ENCODE results near the gene M6PR.
"Not testable (repeated sequence)": the region's sequence is repeated elsewhere in the genome, so short reads cannot be mapped to it uniquely, and the experiment has no call there.

The M6PR gene

GRCh38 chr12:8911606-8912268 is 37.7 kb downstream of the M6PR start:
- Histone ChIP-seq H3K4me1 (ENCODE audit: insufficient read depth, low read length) (peaks cover 28% of the 10 kb centered on the region), H3K9me3 (ENCODE audit: control insufficient read depth, insufficient read depth, low read length) (no peaks in the 10 kb centered on the region), H3K36me3 (ENCODE audit: insufficient read depth, low read length) (no peaks in the 10 kb centered on the region), H3K9ac (ENCODE audit: low read depth, low read length) (peak overlapping the region; percentile 83; the same call in 1 of the 2 replicates)

GRCh38 chr12:8909752-8910151 is 39.7 kb downstream of the M6PR start:
- Histone ChIP-seq H3K4me1 (ENCODE audit: insufficient read depth, low read length) (peaks cover 39% of the 10 kb centered on the region), H3K9me3 (ENCODE audit: control insufficient read depth, insufficient read depth, low read length) (no peaks in the 10 kb centered on the region), H3K36me3 (ENCODE audit: insufficient read depth, low read length) (no peaks in the 10 kb centered on the region), H3K9ac (ENCODE audit: low read depth, low read length) (no peak overlapping the region; the same call in 1 of the 2 replicates)

- H3K9me3 ChIP-seq (ENCODE audit: control insufficient read depth, insufficient read depth, low read length) = no peaks in the 10 kb centered on the region
- no peaks in the 10 kb centered on the region for H3K36me3 ChIP-seq (ENCODE audit: insufficient read depth, low read length)
- H3K4me1 ChIP-seq (ENCODE audit: insufficient read depth, low read length) = peaks cover 47% of the 10 kb centered on the region
- no peak overlapping the region; the same call in 1 of the 2 replicates for H3K9ac ChIP-seq (ENCODE audit: low read depth, low read length)
Measured at GRCh38 chr12:8907513-8907912, 41.9 kb downstream of the M6PR start.

GRCh38 chr12:8906266-8907180 is 42.9 kb downstream of the M6PR start:
- Histone ChIP-seq H3K36me3 (ENCODE audit: insufficient read depth, low read length) (no peaks in the 10 kb centered on the region), H3K9me3 (ENCODE audit: control insufficient read depth, insufficient read depth, low read length) (peaks cover 4% of the 10 kb centered on the region; the same call in 1 of the 2 replicates), H3K9ac (ENCODE audit: low read depth, low read length) (peak overlapping the region; percentile 1; the same call in 1 of the 2 replicates), H3K4me1 (ENCODE audit: insufficient read depth, low read length) (peaks cover 44% of the 10 kb centered on the region)

- Histone ChIP-seq H3K9me3 (ENCODE audit: control insufficient read depth, insufficient read depth, low read length) (peaks cover 4% of the 10 kb centered on the region; the same call in 1 of the 2 replicates), H3K36me3 (ENCODE audit: insufficient read depth, low read length) (no peaks in the 10 kb centered on the region), H3K9ac (ENCODE audit: low read depth, low read length) (no peak overlapping the region), H3K4me1 (ENCODE audit: insufficient read depth, low read length) (peaks cover 35% of the 10 kb centered on the region)
Measured at GRCh38 chr12:8905546-8905945, 43.9 kb downstream of the M6PR start.

GRCh38 chr12:8904665-8905064 is 44.8 kb downstream of the M6PR start:
- H3K9me3 ChIP-seq (ENCODE audit: control insufficient read depth, insufficient read depth, low read length) = peaks cover 4% of the 10 kb centered on the region; the same call in 1 of the 2 replicates
- H3K36me3 ChIP-seq (ENCODE audit: insufficient read depth, low read length) = no peaks in the 10 kb centered on the region
- no peak overlapping the region for H3K9ac ChIP-seq (ENCODE audit: low read depth, low read length)
- H3K4me1 ChIP-seq (ENCODE audit: insufficient read depth, low read length) = peaks cover 26% of the 10 kb centered on the region

GRCh38 chr12:8903646-8904045 is 45.8 kb downstream of the M6PR start:
- Histone ChIP-seq H3K9ac (ENCODE audit: low read depth, low read length) (no peak overlapping the region), H3K36me3 (ENCODE audit: insufficient read depth, low read length) (no peaks in the 10 kb centered on the region), H3K4me1 (ENCODE audit: insufficient read depth, low read length) (peaks cover 26% of the 10 kb centered on the region), H3K9me3 (ENCODE audit: control insufficient read depth, insufficient read depth, low read length) (peaks cover 4% of the 10 kb centered on the region; the same call in 1 of the 2 replicates)

GRCh38 chr12:8902703-8903102 is 46.7 kb downstream of the M6PR start:
- H3K36me3 ChIP-seq (ENCODE audit: insufficient read depth, low read length); H3K9me3 ChIP-seq (ENCODE audit: control insufficient read depth, insufficient read depth, low read length); H3K9ac ChIP-seq (ENCODE audit: low read depth, low read length): not testable (repeated sequence)
- peaks cover 26% of the 10 kb centered on the region for H3K4me1 ChIP-seq (ENCODE audit: insufficient read depth, low read length)

GRCh38 chr12:8899830-8900229 is 49.6 kb downstream of the M6PR start:
- H3K4me1 ChIP-seq (ENCODE audit: insufficient read depth, low read length) = peaks cover 9% of the 10 kb centered on the region
- H3K9me3 ChIP-seq (ENCODE audit: control insufficient read depth, insufficient read depth, low read length) = peaks cover 8% of the 10 kb centered on the region; the same call in 1 of the 2 replicates

GRCh38 chr12:8897081-8897480 is 52.4 kb downstream of the M6PR start:
- no peaks in the 10 kb centered on the region for H3K4me1 ChIP-seq (ENCODE audit: insufficient read depth, low read length)
- no peaks in the 10 kb centered on the region; the same call in 1 of the 2 replicates for H3K36me3 ChIP-seq (ENCODE audit: insufficient read depth, low read length)
- H3K9me3 ChIP-seq (ENCODE audit: control insufficient read depth, insufficient read depth, low read length) = peaks cover 8% of the 10 kb centered on the region; the same call in 1 of the 2 replicates
- H3K9ac ChIP-seq (ENCODE audit: low read depth, low read length) = no peak overlapping the region

More at GRCh38 chr12:8899830-8900229, 49.6 kb downstream of the M6PR start:
- Histone ChIP-seq H3K36me3 (ENCODE audit: insufficient read depth, low read length) (no peaks in the 10 kb centered on the region; the same call in 1 of the 2 replicates), H3K9ac (ENCODE audit: low read depth, low read length) (no peak overlapping the region)

GRCh38 chr12:8894986-8895385 is 54.5 kb downstream of the M6PR start:
- no peaks in the 10 kb centered on the region; the same call in 1 of the 2 replicates for H3K36me3 ChIP-seq (ENCODE audit: insufficient read depth, low read length)
- H3K9ac ChIP-seq (ENCODE audit: low read depth, low read length) = no peak overlapping the region
- H3K4me1 ChIP-seq (ENCODE audit: insufficient read depth, low read length) = 0 out of 2 replicates have a peak, but pooled peaks cover 3% of the 10 kb centered on the region
- peaks cover 4% of the 10 kb centered on the region; the same call in 1 of the 2 replicates for H3K9me3 ChIP-seq (ENCODE audit: control insufficient read depth, insufficient read depth, low read length)

- Histone ChIP-seq H3K4me1 (ENCODE audit: insufficient read depth, low read length) (0 out of 2 replicates have a peak, but pooled peaks cover 3% of the 10 kb centered on the region), H3K36me3 (ENCODE audit: insufficient read depth, low read length) (no peaks in the 10 kb centered on the region; the same call in 1 of the 2 replicates), H3K9me3 (ENCODE audit: control insufficient read depth, insufficient read depth, low read length) (peaks cover 4% of the 10 kb centered on the region; the same call in 1 of the 2 replicates), H3K9ac (ENCODE audit: low read depth, low read length) (no peak overlapping the region)
Measured at GRCh38 chr12:8894378-8894777, 55.1 kb downstream of the M6PR start.

- no peaks in the 10 kb centered on the region for H3K9me3 ChIP-seq (ENCODE audit: control insufficient read depth, insufficient read depth, low read length)
- H3K36me3 ChIP-seq (ENCODE audit: insufficient read depth, low read length) = no peaks in the 10 kb centered on the region; the same call in 1 of the 2 replicates
- H3K9ac ChIP-seq (ENCODE audit: low read depth, low read length) = no peak overlapping the region
- H3K4me1 ChIP-seq (ENCODE audit: insufficient read depth, low read length) = 0 out of 2 replicates have a peak, but pooled peaks cover 3% of the 10 kb centered on the region
Measured at GRCh38 chr12:8891976-8892375, 57.5 kb downstream of the M6PR start.

All from ES-I3 (cell line).